Small intestine (tissue), 7 donors: Measurements from ENCODE around the gene NEK4. TPM values are rescaled to one million over a fixed set of nuclear protein-coding genes. Genes with fewer than 3 reads are reported as not detected.

Experiments
- DNase-seq, 2 donors: peaks; one replicate each; pipeline versions ENCODE4 v3.0.0 to v3.0.0-alpha.2; 2013
- FAIRE-seq: peaks from 2 replicates; lab custom pipeline; 2012; peaks lifted over from hg19 to GRCh38; lab: Jason Lieb, UNC
- H3K27ac ChIP-seq, 3 donors: one replicate each; pipeline ENCODE4 v1.5.1; 2013; ENCODE audit warnings: low read length in 2 of 3, mild to moderate bottlenecking in 2 of 3, control low read depth in 1 of 3, inconsistent platforms in 1 of 3, low read depth in 1 of 3, moderate library complexity in 1 of 3
- H3K27me3 ChIP-seq, 3 donors: one replicate each; pipeline ENCODE4 v1.6.1; 2013; ENCODE audit warnings: low read length in 3 of 3, inconsistent platforms in 1 of 3; ENCODE audit not compliant: control insufficient read depth in 3 of 3, insufficient read depth in 3 of 3
- H3K36me3 ChIP-seq, 3 donors: one replicate each; pipeline ENCODE4 v1.6.1; 2013; ENCODE audit warnings: low read length in 3 of 3, inconsistent platforms in 1 of 3, low read depth in 1 of 3, mild to moderate bottlenecking in 1 of 3, moderate library complexity in 1 of 3; ENCODE audit not compliant: control insufficient read depth in 3 of 3, insufficient read depth in 2 of 3
- H3K4me1 ChIP-seq, 3 donors: one replicate each; pipeline ENCODE4 v1.6.1; 2013; ENCODE audit warnings: low read length in 2 of 3, inconsistent platforms in 1 of 3, low read depth in 1 of 3, mild to moderate bottlenecking in 1 of 3, moderate library complexity in 1 of 3; ENCODE audit not compliant: control insufficient read depth in 3 of 3, insufficient read depth in 2 of 3
- H3K4me3 ChIP-seq, 3 donors: one replicate each; pipeline ENCODE4 v1.5.1; 2013; ENCODE audit warnings: low read length in 3 of 3, control low read depth in 1 of 3, inconsistent platforms in 1 of 3, low read depth in 1 of 3, mild to moderate bottlenecking in 1 of 3, moderate library complexity in 1 of 3
- H3K9me3 ChIP-seq, 2 donors: one replicate each; pipeline ENCODE4 v1.6.1; 2013; ENCODE audit warnings: low read depth in 1 of 2, low read length in 1 of 2; ENCODE audit not compliant: control insufficient read depth in 2 of 2, insufficient read depth in 1 of 2
- WGBS, 3 donors: extraction: QIAGEN DNeasy Blood & Tissue Kit; methylation state at CpG; one replicate each; pipeline ENCODE4 v1.1.7; 2013; 5-methylcytosine and 5-hydroxymethylcytosine counted together
- polyA plus RNA-seq, 4 donors: library from polyadenylated mRNA; stranded (reverse) in 3 of 4; unstranded in 1 of 4; fragments of 200-250 nt in 3 of 4; fragments of 120-200 nt in 1 of 4; gene quantifications; one replicate each; pipeline versions ENCODE4 v1.2.1 to v1.2.3, GENCODE V29; 2013
- donor health status: healthy with polysubstance abuse.
- donor health status: control.
- donor health status: control.
- donor health status: Bipolar disorder and iron deficiency.
- donor health status: healthy.

Gene NEK4
- polyA plus RNA-seq, 4 donors: 3.0 to 18.5 (median 7.0) TPM

- WGBS, 3 donors: 88 to 92% (median 91%) methylated on average over 9 of the region's 9 CpGs
- Histone ChIP-seq H3K27ac (no peak overlapping the region), H3K9me3 (no peaks in the 10 kb centered on the region), H3K4me1 (peaks cover 0 to 23% (median 0%) of the 10 kb centered on the region in 3 donors), H3K36me3 (no peaks in the 10 kb centered on the region), H3K27me3 (no peaks in the 10 kb centered on the region), H3K4me3 (no peak overlapping the region)
- FAIRE-seq (no peak), DNase-seq (no peak)
Measured at GRCh38 chr3:52796411-52796810, 25.7 kb upstream of the NEK4 start.

GRCh38 chr3:52795298-52795900, 24.7 kb upstream of the NEK4 start:
- 50 to 59% (median 52%) methylated on average over 9 of the region's 9 CpGs for WGBS, 3 donors
- H3K4me3 ChIP-seq: no peak overlapping the region
- no peaks in the 10 kb centered on the region for H3K9me3 ChIP-seq
- no peaks in the 10 kb centered on the region for H3K36me3 ChIP-seq
- DNase-seq (no peak), FAIRE-seq (no peak)
- H3K4me1 ChIP-seq: peaks cover 0 to 23% (median 0%) of the 10 kb centered on the region in 3 donors
- H3K27ac ChIP-seq: no peak overlapping the region
- H3K27me3 ChIP-seq: no peaks in the 10 kb centered on the region

- WGBS, 3 donors: 73 to 83% (median 77%) methylated on average over 10 of the region's 10 CpGs
- H3K27ac ChIP-seq: no peak within 1 kb of the TSS
- H3K27me3 ChIP-seq: no peaks in the 10 kb centered on the region
- FAIRE-seq (no peak), DNase-seq (peak in 1 of 2 donors; percentile 23)
- no peak within 1 kb of the TSS for H3K4me3 ChIP-seq
- H3K4me1 ChIP-seq: peaks cover 0 to 23% (median 0%) of the 10 kb centered on the region in 3 donors
- no peaks in the 10 kb centered on the region for H3K36me3 ChIP-seq
- H3K9me3 ChIP-seq: no peaks in the 10 kb centered on the region
Measured at GRCh38 chr3:52794612-52795099, 23.9 kb upstream of the NEK4 start, which contains the start of gene ITIH3. Gene ITIH3 (plus strand): TSS chr3:52794796. CDS start chr3:52794804, 8 bp downstream.

- H3K36me3 ChIP-seq: no peaks in the 10 kb centered on the region
- DNase-seq: peak in 1 of 2 donors; percentile 31
- H3K27ac ChIP-seq: no peak overlapping the region
- no peak for FAIRE-seq
- WGBS, 3 donors: 54 to 66% (median 66%) methylated on average over 7 to 9 of the region's 9 CpGs
- no peak overlapping the region for H3K4me3 ChIP-seq
- no peaks in the 10 kb centered on the region for H3K27me3 ChIP-seq
- H3K4me1 ChIP-seq: peaks cover 0 to 23% (median 0%) of the 10 kb centered on the region in 3 donors
- H3K9me3 ChIP-seq: no peaks in the 10 kb centered on the region
Measured at GRCh38 chr3:52793702-52794611, 23.2 kb upstream of the NEK4 start.

GRCh38 chr3:52792961-52793695, 22.4 kb upstream of the NEK4 start:
- peaks cover 0 to 23% (median 0%) of the 10 kb centered on the region in 3 donors for H3K4me1 ChIP-seq
- H3K4me3 ChIP-seq: no peak overlapping the region
- no peaks in the 10 kb centered on the region for H3K27me3 ChIP-seq
- DNase-seq: no peak
- no peaks in the 10 kb centered on the region for H3K36me3 ChIP-seq
- H3K9me3 ChIP-seq: no peaks in the 10 kb centered on the region
- 75 to 79% (median 77%) methylated on average over 18 of the region's 18 CpGs for WGBS, 3 donors
- no peak for FAIRE-seq
- no peak overlapping the region for H3K27ac ChIP-seq

GRCh38 chr3:52792413-52792812, 21.7 kb upstream of the NEK4 start:
- 79 to 85% (median 84%) methylated on average over 7 of the region's 7 CpGs for WGBS, 3 donors
- Histone ChIP-seq H3K9me3 (no peaks in the 10 kb centered on the region), H3K27ac (no peak overlapping the region), H3K4me3 (no peak overlapping the region), H3K27me3 (no peaks in the 10 kb centered on the region), H3K4me1 (peaks cover 0 to 23% (median 0%) of the 10 kb centered on the region in 3 donors), H3K36me3 (no peaks in the 10 kb centered on the region)
- DNase-seq (peak in 1 of 2 donors; percentile 38), FAIRE-seq (no peak)

GRCh38 chr3:52791928-52792327, 21.2 kb upstream of the NEK4 start:
- H3K4me3 ChIP-seq: no peak overlapping the region
- H3K9me3 ChIP-seq: no peaks in the 10 kb centered on the region
- H3K4me1 ChIP-seq: peaks cover 0 to 23% (median 0%) of the 10 kb centered on the region in 3 donors
- no peak overlapping the region for H3K27ac ChIP-seq
- 80 to 90% (median 81%) methylated on average over 4 of the region's 4 CpGs for WGBS, 3 donors
- no peak for DNase-seq
- no peaks in the 10 kb centered on the region for H3K27me3 ChIP-seq
- FAIRE-seq: no peak
- no peaks in the 10 kb centered on the region for H3K36me3 ChIP-seq

- no peaks in the 10 kb centered on the region for H3K27me3 ChIP-seq
- DNase-seq (no peak), FAIRE-seq (no peak)
- H3K27ac ChIP-seq: no peak overlapping the region
- no peaks in the 10 kb centered on the region for H3K36me3 ChIP-seq
- WGBS, 3 donors: 72 to 82% (median 81%) methylated on average over 12 of the region's 12 CpGs
- peaks cover 0 to 23% (median 0%) of the 10 kb centered on the region in 3 donors for H3K4me1 ChIP-seq
- no peak overlapping the region for H3K4me3 ChIP-seq
- H3K9me3 ChIP-seq: no peaks in the 10 kb centered on the region
Measured at GRCh38 chr3:52791366-52791765, 20.6 kb upstream of the NEK4 start.
